Fibroblast of skin of right quadriceps (primary cell): ENCODE measurements around the gene FARP1.
A peak's percentile ranks its signal among the peaks of the same experiment; 100 is the strongest.

Experiments
- DNase-seq: peaks from one replicate; pipeline ENCODE4 v3.0.0-alpha.2; 2013

Gene FARP1

GRCh38 chr13:98141509-98142379 lies 1.1 kb upstream of the FARP1 start:
- DNase-seq = no peak

- DNase-seq = no peak
These were observed 261 bp downstream of the FARP1 start for GRCh38 chr13:98143157-98143553.

GRCh38 chr13:98143601-98144026 lies 720 bp downstream of the FARP1 start:
- DNase-seq = no peak

GRCh38 chr13:98144027-98144741 lies 1.3 kb downstream of the FARP1 start:
- peak; percentile 60 for DNase-seq

- DNase-seq = peak; percentile 71
These were observed 2.0 kb downstream of the FARP1 start for GRCh38 chr13:98144801-98145350.

- no peak for DNase-seq
These were observed 4.6 kb downstream of the FARP1 start for GRCh38 chr13:98147521-98147920.

- DNase-seq = no peak
These were observed 8.1 kb downstream of the FARP1 start for GRCh38 chr13:98150832-98151479.

GRCh38 chr13:98155475-98156109 lies 12.7 kb downstream of the FARP1 start:
- peak; percentile 80 for DNase-seq

GRCh38 chr13:98156259-98156658 lies 13.4 kb downstream of the FARP1 start:
- no peak for DNase-seq

- no peak for DNase-seq
These were observed 14.3 kb downstream of the FARP1 start for GRCh38 chr13:98157188-98157587.

GRCh38 chr13:98157609-98158008 lies 14.7 kb downstream of the FARP1 start:
- no peak for DNase-seq

GRCh38 chr13:98158172-98158899 lies 15.4 kb downstream of the FARP1 start:
- no peak for DNase-seq

GRCh38 chr13:98162935-98163334 lies 20.0 kb downstream of the FARP1 start:
- DNase-seq = no peak

GRCh38 chr13:98169331-98169730 lies 26.4 kb downstream of the FARP1 start:
- no peak for DNase-seq

- peak; percentile 28 for DNase-seq
These were observed 29.2 kb downstream of the FARP1 start for GRCh38 chr13:98171900-98172589.

GRCh38 chr13:98172590-98173422 lies 29.9 kb downstream of the FARP1 start:
- DNase-seq = peak; percentile 28

- peak; percentile 90 for DNase-seq
These were observed 30.7 kb downstream of the FARP1 start for GRCh38 chr13:98173431-98174152.

- no peak for DNase-seq
These were observed 31.4 kb downstream of the FARP1 start for GRCh38 chr13:98174307-98174706.

GRCh38 chr13:98175043-98175442 lies 32.1 kb downstream of the FARP1 start:
- no peak for DNase-seq

GRCh38 chr13:98175823-98176222 lies 32.9 kb downstream of the FARP1 start:
- DNase-seq = no peak
